Activated CD4-positive, alpha-beta memory T cell treated with anti-CD3 and anti-CD28 coated beads for 36 hours (primary cell): ENCODE measurements around the gene ZBTB20. TPM values are rescaled to one million over a fixed set of nuclear protein-coding genes. Genes with fewer than 3 reads are reported as not detected.

Source experiments
- CTCF ChIA-PET: fragments of 350-600 bp; sonication (Branson Sonifier 250); formaldehyde crosslinking; loops from one replicate; lab custom pipeline; 2021; ENCODE audit warnings: antibody characterized with exemption, inconsistent platforms; lab: Charles Lee
- POLR2A ChIA-PET: fragments of 350-600 bp; sonication (Branson Sonifier 250); formaldehyde crosslinking; loops from one replicate; lab custom pipeline; 2021; ENCODE audit warnings: antibody characterized with exemption; lab: Charles Lee
- DNase-seq: peaks from one replicate; pipeline ENCODE4 v3.0.0-alpha.2; 2020
- H3K27ac Mint-ChIP-seq: one replicate; pipeline ENCODE4 v1.8.0; 2021; ENCODE audit warnings: mixed read lengths
- H3K27me3 Mint-ChIP-seq: one replicate; pipeline ENCODE4 v1.8.0; 2021; ENCODE audit warnings: mixed read lengths
- H3K36me3 Mint-ChIP-seq: one replicate; pipeline ENCODE4 v1.8.0; 2021; ENCODE audit warnings: mixed read lengths
- H3K4me1 Mint-ChIP-seq: one replicate; pipeline ENCODE4 v1.8.0; 2021; ENCODE audit warnings: low read depth, mixed read lengths
- H3K4me3 Mint-ChIP-seq: one replicate; pipeline ENCODE4 v1.8.0; 2021; ENCODE audit warnings: mild to moderate bottlenecking, mixed read lengths
- H3K9me3 Mint-ChIP-seq: one replicate; pipeline ENCODE4 v1.8.0; 2021; ENCODE audit warnings: mixed read lengths
- intact Hi-C: fragments of 100-400 bp; cut with micrococcal nuclease; formaldehyde crosslinking; loops from one replicate; pipeline ENCODE4 v1.15.1; 2023
- total RNA-seq, 2 experiments: library from RNA; stranded (reverse); gene quantifications; one replicate each; pipeline ENCODE4 v1.2.3, GENCODE V29; 2021

Gene ZBTB20
- total RNA-seq, 2 experiments from 2014 or later, result 4.4 to 5.4 TPM

DNA sequence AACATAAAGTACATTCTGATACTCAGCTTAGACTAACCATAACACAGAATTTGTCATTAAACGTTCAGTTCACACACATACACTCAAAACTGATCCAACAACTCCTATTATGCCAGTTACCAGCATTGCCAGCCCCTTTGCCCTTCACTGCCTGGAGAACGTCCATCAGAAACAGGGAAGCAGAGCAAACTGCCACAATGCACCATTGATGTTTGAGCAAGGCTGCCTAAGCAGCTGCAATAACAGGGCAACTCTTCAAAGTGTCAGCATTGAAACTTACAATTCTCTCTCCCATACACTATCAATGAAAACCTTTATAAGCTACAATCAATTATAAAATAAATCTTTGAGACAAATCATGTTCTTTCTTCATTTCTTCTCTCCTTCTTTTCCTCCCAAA, 85.1 kb downstream of the ZBTB20 start:
- no peak overlapping the region for H3K4me3 Mint-ChIP-seq
- H3K9me3 Mint-ChIP-seq, result peaks cover 3% of the 10 kb centered on the region
- no peaks in the 10 kb centered on the region for H3K27me3 Mint-ChIP-seq
- POLR2A ChIA-PET, result no interaction called here
- no peaks in the 10 kb centered on the region for H3K4me1 Mint-ChIP-seq
- CTCF ChIA-PET, result no interaction called here
- H3K27ac Mint-ChIP-seq, result no peak overlapping the region
- no peak for DNase-seq
- intact Hi-C loops, result no loop called here
- peaks cover 9% of the 10 kb centered on the region for H3K36me3 Mint-ChIP-seq

- ChIA-PET POLR2A (no interaction called here), CTCF (interaction anchor here (0.7 to 1.3 kb wide), 4 partner anchors 13 to 762 kb away, joined by 3 to 4 read pairs (median 4); no protein-coding TSS in a partner anchor)
- H3K36me3 Mint-ChIP-seq, result peaks cover 6% of the 10 kb centered on the region
- H3K27me3 Mint-ChIP-seq, result no peaks in the 10 kb centered on the region
- no peak overlapping the region for H3K4me3 Mint-ChIP-seq
- DNase-seq, result no peak
- H3K27ac Mint-ChIP-seq, result no peak overlapping the region
- peaks cover 2% of the 10 kb centered on the region for H3K4me1 Mint-ChIP-seq
- no peaks in the 10 kb centered on the region for H3K9me3 Mint-ChIP-seq
- intact Hi-C loops, result no loop called here
These were observed 94.2 kb downstream of the ZBTB20 start for GRCh38 chr3:115052906-115053305.

DNA sequence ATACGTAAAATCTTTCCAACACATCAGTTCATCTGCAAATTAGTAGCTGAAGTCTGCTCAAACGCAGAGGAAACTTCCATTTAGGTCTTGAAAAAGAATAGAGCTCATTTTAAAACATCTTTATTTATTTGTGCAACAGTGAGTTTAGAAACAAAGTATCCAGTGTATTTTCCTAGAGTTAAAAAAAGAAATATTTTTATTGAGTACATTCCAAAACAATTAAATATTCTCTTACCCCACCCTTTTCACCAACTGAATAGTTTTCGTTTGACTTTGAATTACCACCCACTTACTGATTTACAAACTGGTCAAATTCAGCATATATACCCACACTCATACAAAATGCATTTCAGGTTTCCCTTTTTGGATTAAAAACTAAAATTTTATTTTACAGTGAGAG, 104.7 kb downstream of the ZBTB20 start:
- Mint-ChIP-seq H3K9me3 (no peaks in the 10 kb centered on the region), H3K4me3 (no peak overlapping the region), H3K36me3 (no peaks in the 10 kb centered on the region), H3K27ac (no peak overlapping the region), H3K4me1 (peaks cover 2% of the 10 kb centered on the region), H3K27me3 (no peaks in the 10 kb centered on the region)
- no peak for DNase-seq
- ChIA-PET POLR2A (no interaction called here), CTCF (interaction anchor here (0.6 to 1.9 kb wide), 6 partner anchors 8 to 651 kb away, joined by 3 to 9 read pairs (median 6); no protein-coding TSS in a partner anchor)
- intact Hi-C loops, result no loop called here

GRCh38 chr3:115040673-115041286, 106.3 kb downstream of the ZBTB20 start:
- H3K4me3 Mint-ChIP-seq, result no peak overlapping the region
- ChIA-PET CTCF (interaction anchor here (0.9 to 1.8 kb wide), 5 partner anchors 12 to 748 kb away, joined by 3 to 7 read pairs (median 4); no protein-coding TSS in a partner anchor), POLR2A (no interaction called here)
- peaks cover 4% of the 10 kb centered on the region for H3K36me3 Mint-ChIP-seq
- no peaks in the 10 kb centered on the region for H3K27me3 Mint-ChIP-seq
- intact Hi-C loops, result loop anchor here (1.0 to 2.0 kb wide), 3 partner anchors 52 to 652 kb away; no protein-coding TSS in a partner anchor
- H3K4me1 Mint-ChIP-seq, result peaks cover 2% of the 10 kb centered on the region
- H3K9me3 Mint-ChIP-seq, result no peaks in the 10 kb centered on the region
- peak; percentile 34 for DNase-seq
- no peak overlapping the region for H3K27ac Mint-ChIP-seq

- ChIA-PET CTCF (interaction anchor here (0.9 to 1.5 kb wide), 6 partner anchors 13 to 777 kb away, joined by 3 to 4 read pairs (median 3); no protein-coding TSS in a partner anchor), POLR2A (no interaction called here)
- H3K27ac Mint-ChIP-seq, result no peak overlapping the region
- no peaks in the 10 kb centered on the region for H3K9me3 Mint-ChIP-seq
- H3K27me3 Mint-ChIP-seq, result no peaks in the 10 kb centered on the region
- no peak overlapping the region for H3K4me3 Mint-ChIP-seq
- peaks cover 2% of the 10 kb centered on the region for H3K4me1 Mint-ChIP-seq
- no peak for DNase-seq
- intact Hi-C loops, result loop anchor here (1.0 to 2.0 kb wide), 3 partner anchors 53 to 652 kb away; no protein-coding TSS in a partner anchor
- peaks cover 8% of the 10 kb centered on the region for H3K36me3 Mint-ChIP-seq
These were observed 106.8 kb downstream of the ZBTB20 start for GRCh38 chr3:115040246-115040645.

DNA sequence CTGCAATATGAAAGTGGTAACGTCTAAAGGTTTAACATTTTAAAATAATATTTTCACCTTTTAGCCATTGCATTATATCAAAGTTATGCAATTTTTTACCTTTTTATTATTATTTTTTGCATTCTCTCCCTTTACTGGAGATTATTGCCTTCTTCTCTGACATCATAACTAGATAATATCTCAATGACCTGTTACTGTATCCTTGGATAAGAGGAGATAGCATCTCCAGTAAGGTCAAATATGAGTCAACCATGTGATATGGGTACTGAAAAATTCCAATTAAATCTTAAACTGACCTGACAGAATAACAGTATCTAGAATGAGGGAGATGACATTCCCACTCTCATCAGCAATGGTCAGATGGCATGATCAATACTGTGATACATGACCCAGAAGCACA, 108.3 kb downstream of the ZBTB20 start:
- peaks cover 12% of the 10 kb centered on the region for H3K36me3 Mint-ChIP-seq
- ChIA-PET POLR2A (no interaction called here), CTCF (interaction anchor here (1.5 kb wide), 1 partner anchor 779 kb away, joined by 4 read pairs; no protein-coding TSS in a partner anchor)
- no peaks in the 10 kb centered on the region for H3K27me3 Mint-ChIP-seq
- H3K4me1 Mint-ChIP-seq, result peaks cover 2% of the 10 kb centered on the region
- no peak for DNase-seq
- intact Hi-C loops, result no loop called here
- no peak overlapping the region for H3K27ac Mint-ChIP-seq
- no peak overlapping the region for H3K4me3 Mint-ChIP-seq
- H3K9me3 Mint-ChIP-seq, result peaks cover 4% of the 10 kb centered on the region

DNA sequence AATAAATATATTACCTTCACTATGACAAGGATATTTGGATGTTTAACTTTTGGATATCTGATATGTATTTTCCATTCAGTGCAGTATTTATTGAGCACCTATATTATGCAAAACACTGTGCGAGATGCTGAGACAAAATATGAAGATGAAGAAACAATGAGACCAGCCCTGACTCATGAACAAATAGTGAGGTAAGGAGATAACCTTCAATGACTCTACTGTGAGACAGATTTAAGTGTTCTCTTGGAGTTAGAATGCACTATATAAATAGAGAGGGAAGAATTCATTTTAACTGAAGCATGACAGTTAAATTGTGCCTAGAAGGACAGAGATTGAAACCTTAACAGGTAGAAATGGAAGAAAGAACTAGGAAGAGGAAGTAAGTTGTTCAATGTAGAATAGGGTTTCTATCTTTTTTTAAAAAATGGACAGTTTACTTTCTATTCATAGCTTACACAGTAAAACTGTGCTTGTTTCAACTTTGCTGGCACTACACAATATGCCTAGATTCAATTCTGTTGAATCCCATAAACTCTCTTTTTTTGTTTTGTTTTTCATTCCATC, 124.2 kb downstream of the ZBTB20 start:
- no peak overlapping the region for H3K27ac Mint-ChIP-seq
- no peak for DNase-seq
- H3K27me3 Mint-ChIP-seq, result no peaks in the 10 kb centered on the region
- H3K9me3 Mint-ChIP-seq, result no peaks in the 10 kb centered on the region
- H3K36me3 Mint-ChIP-seq, result peaks cover 7% of the 10 kb centered on the region
- intact Hi-C loops, result no loop called here
- ChIA-PET CTCF (no interaction called here), POLR2A (no interaction called here)
- no peak overlapping the region for H3K4me3 Mint-ChIP-seq
- H3K4me1 Mint-ChIP-seq, result no peaks in the 10 kb centered on the region

DNA sequence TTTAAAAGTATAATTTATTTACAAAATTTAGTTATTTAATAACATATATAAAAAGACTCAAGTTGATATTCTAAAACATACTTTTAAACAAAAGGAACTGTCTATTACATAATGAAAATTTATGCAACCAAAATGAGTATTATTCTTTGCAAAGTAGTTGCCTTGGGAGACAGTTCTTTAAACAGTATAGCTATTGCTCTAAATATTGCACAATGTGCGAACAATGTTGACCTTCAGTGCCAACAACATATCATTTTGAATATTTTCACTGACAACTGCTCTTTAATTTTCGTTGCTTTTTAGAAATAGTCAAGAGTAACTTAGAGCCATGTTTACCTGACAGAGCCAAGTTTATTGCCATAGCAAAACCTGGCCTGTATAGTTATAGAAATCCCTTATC, 124.9 kb downstream of the ZBTB20 start:
- ChIA-PET POLR2A (no interaction called here), CTCF (no interaction called here)
- Mint-ChIP-seq H3K27me3 (no peaks in the 10 kb centered on the region), H3K4me3 (no peak overlapping the region), H3K9me3 (peaks cover under 1% of the 10 kb centered on the region), H3K27ac (no peak overlapping the region), H3K36me3 (peaks cover 7% of the 10 kb centered on the region), H3K4me1 (no peaks in the 10 kb centered on the region)
- no peak for DNase-seq
- intact Hi-C loops, result no loop called here

DNA sequence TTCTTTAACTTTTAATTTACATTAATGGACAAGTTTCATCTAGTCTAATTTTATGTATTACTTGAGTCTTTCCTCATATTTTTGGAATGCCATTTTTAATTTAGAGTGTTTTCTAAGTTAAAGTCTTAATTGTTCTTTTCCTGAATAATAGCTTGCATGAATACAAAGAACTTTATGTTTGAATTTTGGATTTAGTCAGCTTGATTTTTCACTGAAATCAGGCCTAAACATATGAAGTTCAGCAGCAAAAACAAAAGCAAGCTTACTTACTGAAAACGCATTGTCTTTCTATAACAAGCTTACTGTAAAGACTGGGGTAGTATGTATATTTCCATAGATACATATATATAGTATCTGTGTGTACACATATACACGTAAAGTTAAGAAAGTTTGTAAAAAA, 126.0 kb downstream of the ZBTB20 start:
- no peak for DNase-seq
- CTCF ChIA-PET, result no interaction called here
- Mint-ChIP-seq H3K27ac (no peak overlapping the region), H3K4me1 (no peaks in the 10 kb centered on the region), H3K36me3 (peaks cover 13% of the 10 kb centered on the region), H3K9me3 (peaks cover 10% of the 10 kb centered on the region), H3K27me3 (no peaks in the 10 kb centered on the region), H3K4me3 (no peak overlapping the region)
- POLR2A ChIA-PET, result no interaction called here
- intact Hi-C loops, result no loop called here

GRCh38 chr3:115019900-115020299, 127.2 kb downstream of the ZBTB20 start:
- ChIA-PET CTCF (no interaction called here), POLR2A (no interaction called here)
- H3K4me3 Mint-ChIP-seq, result no peak overlapping the region
- intact Hi-C loops, result no loop called here
- H3K9me3 Mint-ChIP-seq, result peaks cover 14% of the 10 kb centered on the region
- H3K27me3 Mint-ChIP-seq, result no peaks in the 10 kb centered on the region
- no peaks in the 10 kb centered on the region for H3K4me1 Mint-ChIP-seq
- H3K36me3 Mint-ChIP-seq, result peaks cover 12% of the 10 kb centered on the region
- no peak overlapping the region for H3K27ac Mint-ChIP-seq
- DNase-seq, result no peak

GRCh38 chr3:115018694-115019093, 128.4 kb downstream of the ZBTB20 start:
- H3K27ac Mint-ChIP-seq, result no peak overlapping the region
- CTCF ChIA-PET, result no interaction called here
- H3K36me3 Mint-ChIP-seq, result peaks cover 12% of the 10 kb centered on the region
- intact Hi-C loops, result no loop called here
- no peaks in the 10 kb centered on the region for H3K27me3 Mint-ChIP-seq
- peaks cover 14% of the 10 kb centered on the region for H3K9me3 Mint-ChIP-seq
- no peak overlapping the region for H3K4me3 Mint-ChIP-seq
- POLR2A ChIA-PET, result no interaction called here
- DNase-seq, result no peak
- no peaks in the 10 kb centered on the region for H3K4me1 Mint-ChIP-seq

DNA sequence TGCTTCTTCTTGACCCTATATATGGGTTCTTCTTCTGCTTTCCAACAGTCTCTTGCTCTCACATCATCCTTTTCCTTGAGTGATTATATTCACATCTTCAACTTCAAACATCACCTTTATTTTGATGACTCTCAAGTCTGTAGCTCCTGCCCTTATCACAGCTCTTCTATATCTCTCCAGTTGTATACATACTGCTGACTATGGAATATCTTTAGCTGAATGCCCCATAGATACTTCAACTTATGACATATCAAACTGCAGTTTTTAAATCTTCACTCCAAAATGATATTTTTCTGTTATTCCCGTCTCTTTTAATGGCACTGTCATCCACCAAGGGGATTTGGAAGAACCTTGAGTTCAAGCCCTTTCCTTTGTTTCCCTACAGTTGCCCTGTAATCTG, 139.1 kb downstream of the ZBTB20 start:
- Mint-ChIP-seq H3K4me3 (no peak overlapping the region), H3K9me3 (peaks cover under 1% of the 10 kb centered on the region), H3K4me1 (no peaks in the 10 kb centered on the region), H3K27me3 (no peaks in the 10 kb centered on the region), H3K27ac (no peak overlapping the region), H3K36me3 (peaks cover 16% of the 10 kb centered on the region)
- no peak for DNase-seq
- ChIA-PET CTCF (no interaction called here), POLR2A (interaction anchor here (0.6 kb wide), 1 partner anchor 1006 kb away, joined by 3 read pairs; no protein-coding TSS in a partner anchor)
- intact Hi-C loops, result no loop called here
